HTR-8/SVneo (cell line): ENCODE data around the gene RFTN1.

ENCODE experiments used
- DNase-seq: peaks from one replicate; pipeline ENCODE4 v3.0.0; 2011; ENCODE audit warnings: low spot score, mixed read lengths; ENCODE audit not compliant: insufficient read length
- FAIRE-seq: peaks from 2 replicates; lab custom pipeline; 2011; peaks lifted over from hg19 to GRCh38; lab: Jason Lieb, UNC

Gene RFTN1

GRCh38 chr3:16513141-16514020 is at the start of gene RFTN1:
Gene RFTN1 (minus strand): TSS chr3:16513699. CDS start chr3:16493869, 19,830 bp downstream.
- peak; percentile 63 for DNase-seq
- peak; percentile 77 for FAIRE-seq

GRCh38 chr3:16559653-16560365 is 46.3 kb upstream of the RFTN1 start:
- DNase-seq, result no peak
- FAIRE-seq, result no peak

GRCh38 chr3:16554126-16554525 is 40.6 kb upstream of the RFTN1 start:
- DNase-seq, result no peak
- no peak for FAIRE-seq

- no peak for FAIRE-seq
- DNase-seq, result no peak
Measured at GRCh38 chr3:16552757-16553156, 39.3 kb upstream of the RFTN1 start.

- FAIRE-seq, result no peak
Measured at GRCh38 chr3:16551342-16551976, 38.0 kb upstream of the RFTN1 start.

GRCh38 chr3:16550676-16551341 is 37.3 kb upstream of the RFTN1 start:
- peak; percentile 64 for DNase-seq
- peak; percentile 36 for FAIRE-seq

More at GRCh38 chr3:16551342-16551976, 38.0 kb upstream of the RFTN1 start:
- no peak for DNase-seq

- no peak for DNase-seq
- FAIRE-seq, result no peak
Measured at GRCh38 chr3:16550305-16550675, 36.8 kb upstream of the RFTN1 start.

GRCh38 chr3:16548721-16549120 is 35.2 kb upstream of the RFTN1 start:
- FAIRE-seq, result no peak
- no peak for DNase-seq

- FAIRE-seq (no peak), DNase-seq (no peak)
Measured at GRCh38 chr3:16547561-16548357, 34.3 kb upstream of the RFTN1 start.

GRCh38 chr3:16546186-16547010 is 32.9 kb upstream of the RFTN1 start:
- DNase-seq (no peak), FAIRE-seq (no peak)

- no peak for DNase-seq
- FAIRE-seq, result no peak
Measured at GRCh38 chr3:16545413-16546185, 32.1 kb upstream of the RFTN1 start.

GRCh38 chr3:16543242-16543864 is 29.9 kb upstream of the RFTN1 start:
- DNase-seq (no peak), FAIRE-seq (no peak)

GRCh38 chr3:16538507-16538906 is 25.0 kb upstream of the RFTN1 start:
- DNase-seq (no peak), FAIRE-seq (no peak)

GRCh38 chr3:16536996-16537395 is 23.5 kb upstream of the RFTN1 start:
- DNase-seq, result no peak
- FAIRE-seq, result no peak

- DNase-seq, result no peak
- no peak for FAIRE-seq
Measured at GRCh38 chr3:16536344-16536663, 22.8 kb upstream of the RFTN1 start.

GRCh38 chr3:16534640-16535262 is 21.3 kb upstream of the RFTN1 start:
- FAIRE-seq (no peak), DNase-seq (no peak)

- FAIRE-seq, result no peak
Measured at GRCh38 chr3:16533928-16534574, 20.6 kb upstream of the RFTN1 start.

More at GRCh38 chr3:16533928-16534574, 20.6 kb upstream of the RFTN1 start:
- no peak for DNase-seq
